ENCODE measurements around the gene HOXB6. TPM values are rescaled to one million over a fixed set of nuclear protein-coding genes. Genes with fewer than 3 reads are reported as not detected.
A peak's percentile ranks its signal among the peaks of the same experiment; 100 is the strongest.

Gene HOXB6
- total and polyA plus RNA-seq, 4 donors: 0.17 to 1.1 (median 0.46) TPM

DNA sequence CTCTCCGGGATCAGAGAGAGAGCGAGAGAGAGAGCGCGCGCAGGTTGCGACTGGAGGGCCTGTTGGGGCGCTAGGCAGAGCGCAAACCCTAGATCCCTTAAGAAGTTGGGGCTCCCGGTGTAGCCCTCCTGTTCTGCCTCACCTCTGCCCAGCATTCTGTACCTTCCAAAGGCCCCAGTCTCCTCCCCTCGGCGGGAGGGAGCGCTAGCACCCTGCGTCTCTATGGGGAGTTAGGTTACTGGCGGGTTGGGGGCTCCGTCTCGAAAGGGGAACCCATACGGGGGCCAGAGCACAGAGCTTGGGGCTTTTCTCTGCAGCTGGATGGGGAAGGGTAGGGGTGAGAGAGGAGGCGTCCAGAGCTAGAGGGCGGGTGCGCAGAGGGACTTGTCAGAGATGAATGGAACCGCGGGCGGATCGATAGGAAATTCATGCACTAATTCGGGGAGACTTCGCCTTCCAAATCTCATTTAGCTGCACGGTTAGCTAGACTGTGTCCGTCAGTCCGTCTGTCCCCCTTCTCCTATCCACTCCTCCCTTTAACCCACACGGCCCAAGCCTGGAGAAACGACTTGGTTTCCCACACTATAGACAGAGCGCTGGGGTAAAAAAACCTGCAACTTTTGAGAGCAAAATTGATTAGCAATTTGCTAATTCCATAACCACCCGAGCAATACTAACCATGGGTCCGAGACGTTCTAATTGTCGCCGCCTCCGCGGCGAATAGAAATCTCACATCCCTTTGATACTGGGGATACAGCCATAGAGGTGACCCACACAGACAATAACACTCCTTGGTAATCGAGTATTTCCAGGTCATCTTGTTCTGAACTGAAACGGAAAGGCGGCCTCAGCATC lies 25.9 kb downstream of the HOXB6 start (continued):
- TF ChIP-seq FOXA1 (IDR thresholded peaks at IDR 0.05): no peak

DNA sequence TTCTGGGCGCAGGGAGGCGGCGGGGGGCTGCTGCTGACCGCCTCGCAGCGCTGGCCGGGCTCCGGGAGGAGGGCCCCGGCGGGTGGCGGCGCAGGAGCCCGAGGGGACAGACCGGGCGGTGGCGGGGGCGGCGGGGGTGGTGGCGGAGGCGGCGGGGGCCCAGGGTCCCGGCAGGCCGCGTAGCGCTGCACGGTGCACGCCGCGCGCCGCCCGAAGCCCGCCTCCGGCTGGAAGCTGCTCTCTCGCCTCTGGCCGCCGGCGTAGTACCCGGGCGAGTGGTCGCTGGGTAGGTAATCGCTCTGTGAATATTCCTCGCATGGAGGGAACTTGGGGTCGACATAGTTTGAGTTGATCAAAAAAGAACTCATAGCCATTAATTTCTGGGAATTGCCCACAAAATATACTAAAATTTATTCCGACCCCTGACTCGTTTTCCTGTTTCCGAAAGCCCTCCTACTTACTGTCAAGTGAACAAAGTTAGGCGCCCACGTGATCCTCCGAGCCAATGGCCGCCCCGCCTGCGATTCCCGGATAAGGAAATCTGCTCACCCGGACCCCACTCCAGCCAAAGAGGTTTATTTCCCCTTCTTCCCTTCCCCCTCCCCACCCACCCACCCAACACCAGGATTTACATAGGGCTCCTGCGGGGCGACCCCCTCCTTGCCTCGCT lies 26.7 kb downstream of the HOXB6 start, which contains the start of gene HOXB4:
HOXB4 (minus strand) TSS at position 405 of the 670 bp plus-strand sequence; CDS start at position 374, 31 bp downstream.
- Histone ChIP-seq H3K27me3 (ENCODE audit: control insufficient read depth in 4 of 4, insufficient read depth in 4 of 4, low read length in 3 of 4) (peaks cover 0 to 21% (median 3%) of the 10 kb centered on the region in 4 donors), H3K4me1 (ENCODE audit: control insufficient read depth in 4 of 4, insufficient read depth in 4 of 4, low read length in 3 of 4) (peaks cover 0 to 6% (median 3%) of the 10 kb centered on the region in 4 donors), H3K9ac (ENCODE audit: low read depth in 1 of 2, low read length in 2 of 2) (peak within 1 kb of the TSS in 1 of 2 donors; percentile 53), H3K9me3 (ENCODE audit: control insufficient read depth in 4 of 4, low read length in 3 of 4) (no peaks in the 10 kb centered on the region), H3K27ac (ENCODE audit: low read depth in 1 of 2, low read length in 2 of 2) (peak within 1 kb of the TSS; percentile 65 to 72), H3K4me3 (ENCODE audit: low read depth in 1 of 3, low read length in 3 of 3) (peak within 1 kb of the TSS in 2 of 3 donors; percentile 39 to 46), H3K36me3 (ENCODE audit: control insufficient read depth in 4 of 4, insufficient read depth in 3 of 4, low read depth in 1 of 4, low read length in 3 of 4) (no peaks in the 10 kb centered on the region)
- TF ChIP-seq YY1 (IDR thresholded peaks at IDR 0.05) (no peak), HNF4G (IDR thresholded peaks at IDR 0.05) (no peak)
- TF ChIP-seq, protein P1, sequence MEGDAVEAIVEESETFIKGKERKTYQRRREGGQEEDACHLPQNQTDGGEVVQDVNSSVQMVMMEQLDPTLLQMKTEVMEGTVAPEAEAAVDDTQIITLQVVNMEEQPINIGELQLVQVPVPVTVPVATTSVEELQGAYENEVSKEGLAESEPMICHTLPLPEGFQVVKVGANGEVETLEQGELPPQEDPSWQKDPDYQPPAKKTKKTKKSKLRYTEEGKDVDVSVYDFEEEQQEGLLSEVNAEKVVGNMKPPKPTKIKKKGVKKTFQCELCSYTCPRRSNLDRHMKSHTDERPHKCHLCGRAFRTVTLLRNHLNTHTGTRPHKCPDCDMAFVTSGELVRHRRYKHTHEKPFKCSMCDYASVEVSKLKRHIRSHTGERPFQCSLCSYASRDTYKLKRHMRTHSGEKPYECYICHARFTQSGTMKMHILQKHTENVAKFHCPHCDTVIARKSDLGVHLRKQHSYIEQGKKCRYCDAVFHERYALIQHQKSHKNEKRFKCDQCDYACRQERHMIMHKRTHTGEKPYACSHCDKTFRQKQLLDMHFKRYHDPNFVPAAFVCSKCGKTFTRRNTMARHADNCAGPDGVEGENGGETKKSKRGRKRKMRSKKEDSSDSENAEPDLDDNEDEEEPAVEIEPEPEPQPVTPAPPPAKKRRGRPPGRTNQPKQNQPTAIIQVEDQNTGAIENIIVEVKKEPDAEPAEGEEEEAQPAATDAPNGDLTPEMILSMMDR (IDR thresholded peaks at IDR 0.05; ENCODE audit: low read depth, low read length, missing input control): no peak
- 4% methylated on average over 58 of the region's 58 CpGs for WGBS
- DNase-seq (ENCODE audit: low spot score): peak; percentile 53

DNA sequence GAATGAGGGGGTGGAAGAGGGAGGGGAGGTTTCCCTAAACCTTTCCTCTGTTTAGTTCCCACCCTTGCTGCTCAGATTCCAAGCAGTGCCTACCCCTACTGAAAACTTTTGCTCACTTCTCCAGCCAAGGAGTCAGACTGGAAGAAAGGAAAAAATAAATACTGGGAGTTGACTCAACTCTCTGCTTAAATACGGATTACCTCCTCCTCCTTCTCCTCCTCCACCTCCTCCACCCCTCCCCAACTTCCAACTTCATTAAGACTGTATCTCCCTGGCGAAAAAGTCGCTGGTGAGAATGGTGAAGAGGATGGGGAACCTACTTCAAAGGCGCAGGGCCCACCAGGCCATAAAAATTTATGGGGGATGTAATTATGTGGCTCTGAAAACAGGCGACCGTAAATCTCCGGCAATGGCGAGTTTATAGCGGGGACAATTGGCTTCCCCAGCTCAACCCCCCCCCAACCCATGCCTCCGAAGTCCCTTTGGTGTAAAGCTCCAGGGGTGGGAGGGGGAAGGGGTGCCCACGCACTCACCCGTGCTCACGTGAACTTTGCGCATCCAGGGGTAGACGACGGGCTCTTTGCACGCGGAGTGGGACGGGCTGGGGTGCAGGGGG lies 27.3 kb downstream of the HOXB6 start:
- WGBS: 3% methylated on average over 19 of the region's 19 CpGs
- no peaks in the 10 kb centered on the region for H3K9me3 ChIP-seq (ENCODE audit: control insufficient read depth in 4 of 4, low read length in 3 of 4)
- peak overlapping the region in 2 of 3 donors; percentile 14 to 46 for H3K4me3 ChIP-seq (ENCODE audit: low read depth in 1 of 3, low read length in 3 of 3)
- H3K27ac ChIP-seq (ENCODE audit: low read depth in 1 of 2, low read length in 2 of 2): peak overlapping the region; percentile 55 to 72
- TF ChIP-seq, protein P2, sequence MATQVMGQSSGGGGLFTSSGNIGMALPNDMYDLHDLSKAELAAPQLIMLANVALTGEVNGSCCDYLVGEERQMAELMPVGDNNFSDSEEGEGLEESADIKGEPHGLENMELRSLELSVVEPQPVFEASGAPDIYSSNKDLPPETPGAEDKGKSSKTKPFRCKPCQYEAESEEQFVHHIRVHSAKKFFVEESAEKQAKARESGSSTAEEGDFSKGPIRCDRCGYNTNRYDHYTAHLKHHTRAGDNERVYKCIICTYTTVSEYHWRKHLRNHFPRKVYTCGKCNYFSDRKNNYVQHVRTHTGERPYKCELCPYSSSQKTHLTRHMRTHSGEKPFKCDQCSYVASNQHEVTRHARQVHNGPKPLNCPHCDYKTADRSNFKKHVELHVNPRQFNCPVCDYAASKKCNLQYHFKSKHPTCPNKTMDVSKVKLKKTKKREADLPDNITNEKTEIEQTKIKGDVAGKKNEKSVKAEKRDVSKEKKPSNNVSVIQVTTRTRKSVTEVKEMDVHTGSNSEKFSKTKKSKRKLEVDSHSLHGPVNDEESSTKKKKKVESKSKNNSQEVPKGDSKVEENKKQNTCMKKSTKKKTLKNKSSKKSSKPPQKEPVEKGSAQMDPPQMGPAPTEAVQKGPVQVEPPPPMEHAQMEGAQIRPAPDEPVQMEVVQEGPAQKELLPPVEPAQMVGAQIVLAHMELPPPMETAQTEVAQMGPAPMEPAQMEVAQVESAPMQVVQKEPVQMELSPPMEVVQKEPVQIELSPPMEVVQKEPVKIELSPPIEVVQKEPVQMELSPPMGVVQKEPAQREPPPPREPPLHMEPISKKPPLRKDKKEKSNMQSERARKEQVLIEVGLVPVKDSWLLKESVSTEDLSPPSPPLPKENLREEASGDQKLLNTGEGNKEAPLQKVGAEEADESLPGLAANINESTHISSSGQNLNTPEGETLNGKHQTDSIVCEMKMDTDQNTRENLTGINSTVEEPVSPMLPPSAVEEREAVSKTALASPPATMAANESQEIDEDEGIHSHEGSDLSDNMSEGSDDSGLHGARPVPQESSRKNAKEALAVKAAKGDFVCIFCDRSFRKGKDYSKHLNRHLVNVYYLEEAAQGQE (IDR thresholded peaks at IDR 0.05): no peak
- no peak for TF ChIP-seq JUND (IDR thresholded peaks at IDR 0.05)
- peaks cover 0 to 24% (median 5%) of the 10 kb centered on the region in 4 donors for H3K27me3 ChIP-seq (ENCODE audit: control insufficient read depth in 4 of 4, insufficient read depth in 4 of 4, low read length in 3 of 4)
- no peak for DNase-seq (ENCODE audit: low spot score)
- peaks cover 0 to 6% (median 3%) of the 10 kb centered on the region in 4 donors for H3K4me1 ChIP-seq (ENCODE audit: control insufficient read depth in 4 of 4, insufficient read depth in 4 of 4, low read length in 3 of 4)
- H3K36me3 ChIP-seq (ENCODE audit: control insufficient read depth in 4 of 4, insufficient read depth in 3 of 4, low read depth in 1 of 4, low read length in 3 of 4): no peaks in the 10 kb centered on the region
- no peak overlapping the region for H3K9ac ChIP-seq (ENCODE audit: low read depth in 1 of 2, low read length in 2 of 2)
